Stimulated activated CD4-positive, alpha-beta T cell treated with anti-CD3 and anti-CD28 coated beads, Interleukin-2, amount 100 ng/mL, for 24 hours (primary cell): ENCODE measurements around the gene TSC22D4.

ENCODE experiments used
- DNase-seq, 2 donors: peaks; one replicate each; pipeline ENCODE4 v3.0.0-alpha.2; 2020

Gene TSC22D4

DNA sequence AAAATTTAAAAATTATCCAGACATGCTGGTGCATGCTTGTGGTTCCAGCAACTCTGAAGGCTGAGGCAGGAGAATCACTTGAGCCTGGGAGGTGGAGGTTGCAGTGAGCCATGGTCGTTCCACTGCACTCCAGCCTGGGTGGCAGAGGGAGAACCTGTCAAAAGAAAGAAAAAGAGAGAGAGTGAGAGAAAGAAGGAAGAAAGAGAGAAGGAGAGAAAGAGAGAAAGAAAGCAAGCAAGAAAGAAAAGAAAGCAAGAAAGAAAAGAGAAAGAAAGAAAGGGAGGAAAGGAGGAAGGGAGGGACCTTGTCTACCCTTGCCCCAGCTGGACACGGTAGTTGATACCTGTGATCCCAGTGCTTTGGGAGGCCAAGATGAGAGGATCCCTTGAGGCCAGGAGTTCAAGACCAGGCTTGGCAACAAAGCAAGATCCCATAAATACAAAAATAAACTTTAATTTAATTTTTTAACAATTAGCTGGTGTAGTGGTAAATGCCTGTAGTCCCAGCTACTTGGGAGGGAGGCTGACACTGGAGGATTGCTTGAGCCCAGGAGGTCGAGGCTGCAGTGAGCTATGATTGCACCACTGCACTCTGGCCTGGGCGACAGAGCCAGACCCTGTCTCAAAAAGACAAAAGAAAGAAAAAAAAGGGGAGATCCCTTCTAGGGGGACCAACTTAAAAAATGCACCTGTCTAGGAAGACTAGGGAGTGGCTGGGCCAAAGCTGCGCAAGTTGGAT lies 13.9 kb upstream of the TSC22D4 start:
- DNase-seq: no peak

DNA sequence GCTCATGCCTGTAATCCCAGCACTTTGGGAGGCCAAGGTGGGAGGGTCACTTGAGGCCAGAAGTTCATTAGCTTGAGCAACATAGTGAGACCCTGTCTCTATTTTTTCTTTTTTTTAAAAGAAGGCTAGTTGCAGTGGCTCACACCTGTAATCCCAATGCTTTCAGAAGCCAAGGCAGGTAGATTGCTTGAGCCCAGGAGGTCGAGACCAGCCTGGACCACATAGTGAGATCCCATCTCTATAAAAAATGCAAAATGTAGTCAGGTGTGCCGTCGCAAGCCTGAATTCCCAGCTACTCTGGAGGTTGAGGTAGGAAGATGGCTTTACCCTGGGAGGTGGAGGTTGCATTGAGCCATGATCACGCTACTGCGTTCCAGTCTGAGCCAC lies 12.2 kb upstream of the TSC22D4 start:
- DNase-seq: no peak

DNA sequence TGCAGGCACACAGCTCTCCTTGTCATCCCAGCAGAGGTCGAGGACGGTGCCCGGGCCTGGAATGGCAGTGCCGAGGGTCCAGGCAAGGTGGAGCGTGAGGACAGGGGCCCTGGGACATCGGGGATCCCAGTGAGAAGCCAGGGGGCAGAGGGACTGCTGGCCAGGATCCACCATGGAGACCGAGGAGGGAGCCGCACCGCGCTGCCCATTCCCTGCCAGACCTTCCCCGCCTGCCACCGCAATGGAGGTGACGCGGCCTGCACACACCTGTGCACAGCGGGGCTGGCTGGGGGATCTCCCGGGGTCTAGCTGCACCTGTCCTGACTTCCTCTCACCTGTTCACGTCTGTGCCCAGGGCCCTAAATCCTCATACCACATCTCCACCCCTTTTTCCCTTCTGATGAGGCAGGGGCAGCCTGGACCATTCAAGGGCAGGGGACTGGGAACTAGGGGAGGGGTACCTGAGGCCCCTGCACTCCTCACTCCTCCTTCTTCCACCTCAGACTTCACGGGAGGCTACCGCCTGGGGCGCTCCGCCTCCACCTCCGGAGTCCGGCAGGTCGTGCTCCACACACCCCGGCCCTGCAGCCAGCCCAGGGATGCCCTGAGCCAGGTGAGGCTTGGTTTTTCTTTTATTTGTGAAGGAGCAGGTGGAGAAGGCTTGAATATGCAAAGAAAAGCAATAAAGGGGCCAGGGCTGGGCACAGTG lies 11.6 kb upstream of the TSC22D4 start:
- DNase-seq: no peak

DNA sequence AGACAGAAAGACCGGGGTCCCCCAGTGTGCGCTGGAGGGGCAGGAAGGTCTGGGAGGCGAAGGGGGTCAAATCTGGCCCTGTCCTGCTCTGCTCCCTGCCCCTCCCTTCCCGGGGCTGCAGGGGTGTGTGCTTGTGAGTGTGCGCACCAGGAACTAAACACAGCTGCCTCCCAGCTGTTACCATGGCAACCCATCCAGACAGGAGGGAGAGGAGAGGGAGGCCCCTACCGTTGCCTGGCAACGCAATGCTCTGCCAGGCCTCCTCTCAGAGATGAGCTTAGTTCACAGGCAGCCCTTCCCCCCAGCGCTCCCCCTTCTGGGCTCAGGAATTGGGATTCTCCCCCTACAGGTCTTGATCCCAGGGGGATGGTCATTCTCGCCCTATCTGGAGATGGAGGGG lies 10.8 kb upstream of the TSC22D4 start:
- peak in 1 of 2 donors; percentile 43 for DNase-seq

DNA sequence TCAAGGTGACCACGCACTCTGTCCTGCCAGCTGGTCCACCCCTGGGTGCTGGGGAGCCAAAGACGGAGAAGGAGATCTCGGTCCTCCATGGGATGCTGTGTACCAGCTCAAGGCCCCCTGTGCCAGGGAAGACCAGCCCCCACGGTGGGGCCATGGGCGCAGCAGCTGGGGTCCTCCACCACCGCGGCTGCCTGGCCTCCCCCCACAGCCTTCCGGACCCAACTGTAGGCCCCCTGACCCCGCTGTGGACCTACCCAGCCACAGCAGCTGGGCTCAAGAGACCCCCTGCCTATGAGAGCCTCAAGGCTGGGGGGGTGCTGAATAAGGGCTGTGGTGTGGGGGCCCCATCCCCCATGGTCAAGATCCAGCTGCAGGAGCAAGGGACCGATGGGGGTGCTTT lies 10.1 kb upstream of the TSC22D4 start:
- DNase-seq: no peak

DNA sequence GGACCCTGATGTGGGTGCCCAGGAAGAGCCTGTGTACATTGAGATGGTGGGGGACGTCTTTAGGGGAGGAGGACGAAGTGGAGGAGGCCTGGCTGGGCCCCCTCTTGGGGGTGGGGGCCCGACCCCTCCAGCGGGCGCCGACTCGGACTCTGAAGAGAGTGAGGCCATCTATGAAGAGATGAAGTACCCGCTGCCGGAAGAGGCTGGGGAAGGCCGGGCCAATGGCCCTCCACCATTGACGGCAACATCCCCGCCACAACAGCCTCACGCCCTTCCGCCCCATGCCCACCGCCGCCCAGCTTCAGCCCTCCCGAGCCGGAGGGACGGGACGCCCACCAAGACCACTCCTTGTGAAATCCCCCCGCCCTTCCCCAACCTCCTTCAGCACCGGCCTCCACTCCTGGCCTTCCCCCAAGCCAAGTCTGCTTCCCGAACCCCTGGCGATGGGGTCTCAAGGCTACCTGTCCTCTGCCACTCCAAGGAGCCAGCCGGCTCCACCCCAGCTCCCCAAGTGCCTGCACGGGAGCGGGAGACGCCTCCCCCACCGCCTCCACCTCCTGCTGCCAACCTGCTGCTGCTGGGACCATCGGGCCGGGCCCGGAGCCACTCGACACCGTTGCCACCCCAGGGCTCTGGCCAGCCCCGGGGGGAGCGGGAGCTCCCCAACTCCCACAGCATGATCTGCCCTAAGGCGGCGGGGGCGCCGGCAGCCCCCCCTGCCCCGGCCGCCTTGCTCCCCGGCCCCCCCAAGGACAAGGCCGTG lies 9.5 kb upstream of the TSC22D4 start:
- no peak for DNase-seq

DNA sequence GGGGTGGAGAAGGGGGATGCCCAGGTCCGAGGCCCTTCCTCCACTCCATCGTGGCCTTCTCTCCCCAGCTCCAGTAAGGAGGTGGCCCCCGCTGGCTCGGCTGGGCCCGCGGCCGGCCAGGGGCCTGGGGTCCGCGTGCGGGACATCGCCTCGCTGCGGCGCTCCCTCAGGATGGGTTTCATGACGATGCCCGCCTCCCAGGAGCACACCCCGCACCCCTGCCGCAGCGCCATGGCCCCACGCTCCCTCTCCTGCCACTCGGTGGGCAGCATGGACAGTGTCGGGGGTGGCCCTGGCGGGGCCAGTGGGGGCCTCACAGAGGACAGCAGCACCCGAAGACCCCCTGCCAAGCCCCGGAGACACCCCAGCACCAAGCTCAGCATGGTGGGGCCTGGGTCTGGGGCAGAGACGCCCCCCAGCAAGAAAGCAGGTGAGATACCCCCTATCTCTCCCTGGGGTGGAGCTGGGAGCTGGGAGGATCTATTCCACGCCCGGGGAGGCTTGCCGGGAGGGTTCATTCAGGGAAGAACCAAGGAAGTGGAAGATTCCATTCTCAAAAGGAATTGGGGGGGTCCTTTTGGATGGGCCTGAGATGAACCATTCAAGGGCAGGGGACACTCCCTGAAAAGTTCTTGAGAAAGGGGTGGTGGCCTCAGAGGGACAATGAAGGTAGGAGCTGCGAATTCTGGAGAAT lies 7.9 kb upstream of the TSC22D4 start:
- no peak for DNase-seq

DNA sequence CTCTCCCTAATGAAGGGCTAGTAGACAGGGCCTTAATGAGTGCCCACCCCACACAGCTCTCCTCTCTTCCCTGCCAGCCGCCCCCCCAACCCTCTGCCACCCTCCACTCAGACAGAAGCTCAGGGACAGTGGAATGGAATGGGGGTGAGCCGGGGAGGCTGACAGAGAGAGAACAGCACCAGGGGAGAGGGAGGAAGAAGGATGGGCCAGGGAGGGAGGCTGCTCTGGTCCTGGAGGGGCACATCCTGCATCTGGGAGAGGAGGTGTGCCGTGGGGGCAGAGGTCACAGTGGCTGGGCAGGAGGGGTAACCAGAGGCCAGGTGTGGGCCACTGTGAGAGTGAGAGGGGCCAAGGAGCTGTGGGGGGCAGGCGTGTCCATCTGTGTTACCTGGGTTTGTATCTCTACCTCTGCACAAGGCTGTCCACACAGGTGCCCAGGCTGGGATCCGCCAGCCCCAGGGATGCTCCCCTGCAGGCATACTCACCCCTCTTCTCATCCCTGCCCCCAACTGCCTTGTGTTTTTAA lies 7.2 kb upstream of the TSC22D4 start:
- DNase-seq: no peak

DNA sequence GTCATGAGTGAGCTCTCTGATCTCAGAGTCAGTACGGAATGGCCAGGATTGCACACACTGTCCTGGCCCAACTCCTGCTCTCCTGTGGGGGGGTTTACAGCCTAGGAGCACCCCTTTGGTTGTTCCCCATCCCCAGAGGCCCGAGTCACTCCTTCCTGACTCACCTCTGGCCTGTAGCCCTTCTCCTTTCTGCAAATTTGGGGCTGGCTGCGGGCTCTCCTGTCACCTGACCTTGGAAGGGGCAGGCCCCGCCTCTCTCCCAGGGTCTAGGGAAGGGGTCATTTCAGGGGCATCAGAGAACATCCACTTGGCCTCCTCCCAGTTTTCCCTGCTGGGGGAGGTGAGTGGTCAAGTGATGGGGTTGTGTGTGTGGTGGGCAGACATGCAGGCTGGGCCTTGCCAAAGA lies 6.5 kb upstream of the TSC22D4 start:
- no peak for DNase-seq

DNA sequence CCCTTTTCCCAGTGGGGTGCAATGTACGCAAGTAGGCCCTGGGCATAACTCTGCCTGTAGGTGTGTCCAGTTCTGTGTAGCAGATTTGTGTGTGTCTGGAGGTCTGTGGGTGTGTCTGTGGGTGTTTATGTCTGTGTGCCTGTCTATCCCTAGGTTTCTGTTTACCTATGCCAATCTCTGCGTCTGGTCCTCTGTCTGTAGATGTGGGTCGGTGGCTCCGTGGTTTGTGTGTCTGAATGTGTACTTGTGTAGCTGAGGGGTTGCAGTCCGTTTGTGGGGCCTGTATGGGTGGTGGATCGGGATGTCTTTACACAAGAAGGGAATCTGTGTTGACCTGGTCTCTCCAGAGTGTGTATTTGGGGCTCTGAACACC lies 5.6 kb upstream of the TSC22D4 start:
- no peak for DNase-seq

DNA sequence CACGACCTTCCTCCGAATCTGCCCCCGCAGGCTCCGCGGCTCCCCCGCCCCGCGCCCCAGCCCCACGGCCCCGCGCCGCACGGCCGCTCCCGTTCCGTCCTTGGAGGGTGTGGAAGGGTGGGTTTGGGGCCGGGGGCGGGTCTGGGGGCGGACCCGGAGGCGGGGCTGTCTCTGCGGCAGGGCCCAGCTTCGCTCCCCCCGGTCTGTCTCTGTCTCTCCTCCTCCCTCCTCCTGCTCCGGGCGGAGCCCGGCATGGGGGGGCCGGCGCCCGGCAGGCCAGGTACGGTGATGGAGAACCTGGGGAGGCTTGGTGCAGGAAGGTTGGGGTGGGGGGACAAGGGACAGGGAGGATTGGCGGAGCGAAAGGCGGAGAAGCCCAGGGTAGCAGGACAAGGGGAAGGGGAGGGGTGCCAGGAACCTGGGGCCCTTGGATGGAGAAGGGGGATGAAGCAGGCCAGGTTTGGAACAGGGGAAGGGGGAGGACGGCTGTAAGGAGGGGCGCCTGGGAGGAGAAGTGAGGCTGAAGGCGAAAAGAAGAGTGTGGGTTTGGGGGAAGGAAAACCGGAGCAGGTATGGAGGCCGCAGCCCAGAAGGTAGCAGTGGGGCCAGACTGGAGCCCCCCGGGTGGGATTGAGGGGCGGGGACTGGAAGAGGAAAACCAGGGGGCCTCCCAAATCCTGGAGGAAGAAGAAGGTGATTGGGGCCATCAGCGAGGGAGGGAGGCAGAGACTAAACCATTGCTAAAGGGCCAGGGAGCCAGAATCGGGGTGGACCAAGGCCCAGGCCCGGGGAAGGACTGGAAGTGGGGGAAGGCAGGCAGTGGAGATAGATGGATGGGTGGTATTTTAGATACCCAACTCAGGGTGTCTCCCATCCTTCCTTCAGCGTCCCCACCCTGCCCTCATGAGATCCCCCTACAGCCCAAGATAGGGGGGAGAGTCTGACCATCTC lies 5.0 kb upstream of the TSC22D4 start, which contains the start of gene NYAP1:
TSS of gene NYAP1 (plus strand) at position 206 of the 951 bp plus-strand sequence. CDS start 1,385 bp downstream, outside the sequence.
- peak; percentile 49 to 59 for DNase-seq

DNA sequence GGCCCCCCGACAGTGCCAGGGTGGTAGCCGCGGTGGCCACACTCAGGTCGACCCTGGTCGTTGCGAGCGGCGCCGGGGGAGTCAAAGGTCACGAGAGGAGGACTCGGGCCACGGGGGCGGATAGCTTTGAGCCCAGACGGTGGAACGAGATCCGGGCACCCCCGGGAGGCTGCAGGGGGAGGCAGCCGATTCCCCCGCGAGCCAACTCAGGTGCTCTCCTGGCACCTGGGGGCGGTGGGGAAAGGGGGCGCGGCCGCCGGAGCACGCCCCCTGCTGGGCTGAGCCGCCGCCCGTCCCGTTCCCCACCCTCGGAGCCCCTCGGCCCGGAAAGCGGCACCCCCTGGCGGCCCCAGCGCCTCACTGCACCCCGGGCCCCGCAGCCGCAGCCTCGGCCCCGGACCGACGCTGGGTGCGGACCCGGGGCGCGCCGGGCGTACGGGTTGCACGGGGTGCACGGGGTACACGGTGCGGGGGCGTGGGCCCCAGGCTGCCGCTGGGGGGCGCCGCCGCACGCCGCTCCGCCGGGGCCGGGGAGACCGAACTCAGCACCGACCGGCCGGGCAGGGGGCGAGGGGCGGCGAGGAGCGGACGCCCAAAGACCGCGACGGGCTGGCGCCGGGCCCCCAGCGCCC lies 4.2 kb upstream of the TSC22D4 start:
- DNase-seq: peak; percentile 86 to 87

DNA sequence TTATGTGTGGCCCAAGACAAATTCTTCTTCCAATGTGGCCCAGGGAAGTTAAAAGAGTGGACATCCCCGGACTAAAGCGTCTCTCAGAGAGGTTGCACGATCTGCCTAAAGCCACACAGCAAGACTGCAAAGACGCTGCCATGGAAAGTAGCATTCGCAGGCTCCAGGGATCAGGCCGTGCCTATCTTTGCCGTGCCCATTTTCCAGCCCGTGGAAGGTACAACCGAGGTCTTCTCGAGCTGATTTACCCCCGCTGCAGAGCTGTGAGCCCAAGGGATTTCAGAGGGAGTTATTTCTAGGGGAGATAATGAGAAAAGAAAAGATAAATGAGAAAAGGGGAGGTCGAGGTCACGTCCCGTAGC lies 3.7 kb upstream of the TSC22D4 start:
- no peak for DNase-seq

DNA sequence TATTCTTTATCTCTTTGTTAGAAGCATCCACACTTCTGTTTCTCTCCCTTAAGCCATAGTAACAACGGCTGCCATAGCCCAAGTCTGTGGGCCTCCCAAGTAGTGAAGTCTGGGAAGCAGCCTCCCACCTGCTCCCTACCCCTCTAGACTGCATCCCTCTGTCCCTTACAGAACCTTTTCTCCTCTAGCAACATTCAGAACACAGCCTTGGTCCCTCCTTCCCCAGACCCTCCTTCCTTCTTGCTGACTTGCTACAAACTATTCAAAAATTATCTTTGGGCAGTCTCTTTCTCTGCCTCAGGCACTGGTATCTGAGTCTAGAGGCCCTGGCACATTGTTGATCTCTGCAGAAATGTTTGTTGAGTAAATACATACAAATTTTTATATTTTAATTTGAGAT lies 2.5 kb upstream of the TSC22D4 start:
- DNase-seq: no peak

DNA sequence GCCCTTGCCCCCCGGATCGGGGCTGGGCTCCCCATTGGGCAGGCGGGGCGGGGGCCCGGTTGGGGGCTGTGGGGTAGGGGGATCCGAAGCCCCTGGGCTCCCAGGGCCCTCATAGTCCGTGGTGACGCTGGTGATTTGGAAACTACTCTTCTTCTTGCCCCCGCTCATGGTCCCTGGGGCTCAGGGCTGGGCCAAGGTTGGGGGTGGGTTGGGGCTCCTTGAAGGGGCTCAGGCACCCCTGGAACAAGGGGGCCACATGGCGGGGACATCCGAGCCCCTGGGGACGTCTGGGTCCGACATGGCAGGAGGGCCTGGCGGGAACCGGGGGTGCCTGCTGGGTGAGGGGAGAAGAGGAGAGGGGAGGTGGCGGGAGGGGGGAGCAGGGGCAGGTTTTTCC lies 1.1 kb downstream of the TSC22D4 start:
- no peak for DNase-seq

DNA sequence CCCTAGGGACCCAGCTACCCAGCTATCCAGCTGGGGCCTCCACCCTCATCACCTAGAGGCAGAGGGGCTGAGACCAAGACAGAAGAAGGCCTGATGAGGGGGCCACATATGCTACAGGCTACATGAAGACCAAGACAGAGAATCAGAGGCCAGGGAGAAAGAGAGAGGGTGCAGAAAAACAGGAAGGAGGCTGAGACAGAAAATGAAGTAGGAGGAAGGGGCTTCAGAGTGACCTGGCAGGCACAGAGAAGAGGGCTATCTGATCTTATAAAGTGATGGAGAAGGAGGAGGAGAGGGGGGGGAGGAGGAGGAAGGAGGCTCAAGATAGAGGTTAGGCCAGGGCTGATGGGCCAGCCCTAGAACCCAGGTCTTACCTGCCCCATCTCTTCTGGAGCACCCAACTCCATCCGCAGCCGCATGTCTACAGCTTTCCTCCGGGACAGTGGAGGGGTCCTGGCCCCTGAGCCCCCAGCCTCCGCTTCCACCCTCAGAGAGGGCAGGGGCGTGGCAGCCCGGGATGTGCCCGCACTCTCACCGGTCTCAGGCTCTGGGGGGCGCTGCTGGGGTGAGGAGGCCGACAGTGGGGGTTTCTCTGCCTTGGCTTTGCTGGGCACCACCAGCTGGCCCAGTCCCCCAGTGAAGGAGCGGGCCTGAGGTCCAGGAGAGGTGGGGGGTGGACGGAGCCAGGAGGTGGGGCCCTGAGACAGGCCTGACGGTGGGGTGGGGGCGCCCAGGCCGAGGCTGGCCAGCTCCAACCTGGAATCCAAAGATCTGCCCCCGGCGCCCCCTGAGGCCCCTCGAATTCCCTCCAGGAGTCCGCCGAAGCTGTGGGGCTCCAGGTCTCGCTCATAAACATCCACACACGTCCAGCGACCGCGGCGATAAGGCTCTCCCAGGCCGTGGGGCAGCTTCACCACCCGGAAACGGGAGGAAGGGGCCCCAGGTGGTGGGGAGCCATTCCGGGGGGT lies 1.8 kb downstream of the TSC22D4 start:
- DNase-seq: peak; percentile 57 to 59

DNA sequence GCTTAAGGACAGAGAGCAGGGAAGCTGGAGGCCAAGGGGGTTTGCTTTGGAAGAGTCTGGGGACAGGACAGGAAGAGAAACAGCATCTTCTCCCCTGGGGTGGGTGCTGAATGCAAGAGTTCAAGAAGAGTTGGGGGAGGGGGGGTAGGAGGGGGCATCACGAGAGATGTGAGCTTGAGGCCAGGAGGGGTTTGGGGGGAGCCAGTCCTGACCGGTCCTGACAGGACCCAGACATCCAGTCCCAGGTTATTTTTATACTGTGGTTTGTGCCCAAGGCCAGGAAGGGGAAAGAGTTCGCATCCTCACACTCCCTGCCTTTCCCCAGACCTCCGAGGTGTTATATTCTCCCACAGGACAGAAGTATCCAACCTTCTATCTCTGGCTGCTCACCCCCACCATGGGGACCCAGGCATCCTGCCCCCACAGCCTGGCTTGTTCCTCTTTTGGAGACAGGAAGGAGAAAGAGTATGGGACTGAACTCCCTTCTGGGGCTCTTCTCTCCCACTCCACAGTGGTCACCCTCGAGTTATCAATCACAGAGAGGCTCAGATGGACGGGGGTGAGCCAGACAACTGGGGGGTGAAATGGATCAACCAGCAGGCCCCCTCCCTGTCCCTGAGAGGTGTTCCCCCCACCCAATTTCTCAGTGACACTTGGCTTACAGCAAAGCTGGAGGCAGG lies 2.8 kb downstream of the TSC22D4 start:
- no peak for DNase-seq

DNA sequence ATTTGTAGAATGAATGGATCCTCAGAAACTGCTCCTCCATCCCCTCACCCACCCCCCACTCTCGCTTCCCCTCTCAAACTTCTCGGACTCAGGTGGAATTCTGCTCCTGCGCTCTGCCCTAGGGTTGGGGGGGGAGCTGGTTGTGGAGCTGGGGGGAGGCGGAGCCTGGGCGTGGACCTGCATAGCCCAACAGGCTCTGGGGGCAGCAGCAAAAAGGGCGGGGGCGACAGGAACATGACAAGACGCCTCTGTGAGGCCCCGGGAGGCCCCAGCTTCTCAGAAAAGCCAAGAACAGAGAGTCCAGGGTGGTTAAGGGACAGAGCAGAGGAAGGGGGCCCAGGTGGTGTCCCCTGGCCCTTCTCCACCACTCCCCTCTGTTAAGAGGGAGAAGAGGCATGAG lies 3.5 kb downstream of the TSC22D4 start:
- DNase-seq: peak; percentile 32 to 36

DNA sequence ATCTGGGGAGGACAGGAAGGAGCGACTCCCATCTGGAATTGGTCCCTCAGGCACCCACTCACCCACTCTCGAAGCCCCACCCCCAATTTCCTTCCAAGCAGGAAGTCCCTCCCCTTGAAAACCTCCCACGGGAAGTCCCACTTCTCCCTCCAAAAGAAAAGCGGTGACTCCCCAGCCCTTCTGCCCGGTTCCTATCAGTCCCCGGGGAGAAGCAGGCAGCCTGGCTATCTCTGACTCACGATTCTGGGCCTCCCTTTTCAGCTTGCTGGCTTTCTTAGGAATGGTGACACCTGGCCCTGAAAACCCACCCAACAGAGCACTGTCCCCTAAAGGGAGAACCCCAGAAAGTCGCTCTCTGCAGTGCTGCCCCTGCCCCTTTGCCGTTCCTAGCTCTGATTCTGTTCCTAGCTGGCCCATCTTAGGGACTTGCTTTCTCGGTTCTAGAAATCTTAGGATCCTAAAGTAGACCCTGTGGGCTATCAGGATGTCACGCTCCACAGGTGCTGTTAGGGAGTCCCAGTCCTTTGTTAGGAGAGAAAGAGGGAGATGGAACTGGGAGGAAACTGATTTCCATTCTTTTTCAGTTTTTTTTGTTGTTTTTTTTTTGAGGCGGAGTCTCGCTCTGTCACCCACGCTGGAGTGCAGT lies 6.0 kb downstream of the TSC22D4 start:
- DNase-seq: peak in 1 of 2 donors; percentile 19
